Left ventricle myocardium inferior (tissue), 1 donor: ENCODE data around the gene GALNT4. TPM values are rescaled to one million over a fixed set of nuclear protein-coding genes. Genes with fewer than 3 reads are reported as not detected.

ENCODE experiments used
- DNase-seq: peaks from one replicate; pipeline ENCODE4 v3.0.0-alpha.2; 2020
- H3K27ac ChIP-seq: fragments of 200-600 bp; replicated peaks from 2 replicates; pipeline ENCODE4 v1.8.0; 2021
- H3K27me3 ChIP-seq: fragments of 200-600 bp; 2 replicates; pipeline ENCODE4 v1.8.0; 2021; ENCODE audit warnings: low read depth
- H3K36me3 ChIP-seq: fragments of 200-600 bp; 2 replicates; pipeline ENCODE4 v1.8.0; 2021
- H3K4me1 ChIP-seq: fragments of 200-600 bp; 2 replicates; pipeline ENCODE4 v1.8.0; 2021
- H3K4me3 ChIP-seq: fragments of 200-600 bp; 2 replicates; pipeline ENCODE4 v1.8.0; 2021; ENCODE audit warnings: mild to moderate bottlenecking, moderate library complexity
- H3K9me3 ChIP-seq: fragments of 200-600 bp; replicated peaks from 2 replicates; pipeline ENCODE4 v1.8.0; 2021
- intact Hi-C: fragments of 100-400 bp; cut with micrococcal nuclease; formaldehyde crosslinking; loops from one replicate; pipeline ENCODE4 v1.11.0; 2022
- total RNA-seq: library from RNA; stranded (reverse); fragmentation: NEBNext Ultra II Directional; extraction: Animal tissue kit (Norgen Biotek cat#: 25700); gene quantifications from one replicate; pipeline ENCODE4 v1.2.1, GENCODE V29; 2021
- TF ChIP-seq, protein P1 (sequence below): fragments of 200-600 bp; IDR thresholded peaks from 2 replicates; pipeline ENCODE4 v1.8.0; 2021; ENCODE audit warnings: antibody characterized with exemption, mild to moderate bottlenecking, borderline replicate concordance
- donor health status: DM: no; HTN: yes; CAD: no; lungs with severe emphysema.

The GALNT4 gene
- total RNA-seq, 1 donor from 2014 or later: 2.1 TPM

DNA sequence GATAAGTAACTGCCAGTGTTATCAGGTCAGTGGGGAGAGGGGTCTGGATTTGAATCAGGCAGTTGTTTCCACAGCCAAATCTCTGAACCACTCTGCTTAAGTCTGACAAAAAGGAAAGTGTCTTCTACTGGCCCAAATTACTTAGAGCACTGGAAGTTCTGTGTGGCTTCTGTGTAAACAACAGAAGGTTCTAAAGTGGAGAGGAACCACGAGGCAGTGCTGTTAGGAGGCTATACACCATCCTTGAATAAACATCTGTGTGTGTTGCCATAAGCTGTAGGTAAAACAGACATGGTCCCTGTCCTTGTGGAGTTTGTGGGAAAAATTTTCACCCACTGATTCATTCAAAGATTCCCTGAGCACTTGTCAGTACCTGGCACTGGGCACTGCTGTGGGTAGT lies 50.0 kb downstream of the GALNT4 start:
- intact Hi-C loops: loop anchor here (5.0 kb wide), 1 partner anchor 53 kb away; the partner anchor contains the start of gene POC1B
- no peak overlapping the region for H3K4me3 ChIP-seq

More for the DNA sequence above, 50.0 kb downstream of the GALNT4 start:
- TF ChIP-seq, protein P1, sequence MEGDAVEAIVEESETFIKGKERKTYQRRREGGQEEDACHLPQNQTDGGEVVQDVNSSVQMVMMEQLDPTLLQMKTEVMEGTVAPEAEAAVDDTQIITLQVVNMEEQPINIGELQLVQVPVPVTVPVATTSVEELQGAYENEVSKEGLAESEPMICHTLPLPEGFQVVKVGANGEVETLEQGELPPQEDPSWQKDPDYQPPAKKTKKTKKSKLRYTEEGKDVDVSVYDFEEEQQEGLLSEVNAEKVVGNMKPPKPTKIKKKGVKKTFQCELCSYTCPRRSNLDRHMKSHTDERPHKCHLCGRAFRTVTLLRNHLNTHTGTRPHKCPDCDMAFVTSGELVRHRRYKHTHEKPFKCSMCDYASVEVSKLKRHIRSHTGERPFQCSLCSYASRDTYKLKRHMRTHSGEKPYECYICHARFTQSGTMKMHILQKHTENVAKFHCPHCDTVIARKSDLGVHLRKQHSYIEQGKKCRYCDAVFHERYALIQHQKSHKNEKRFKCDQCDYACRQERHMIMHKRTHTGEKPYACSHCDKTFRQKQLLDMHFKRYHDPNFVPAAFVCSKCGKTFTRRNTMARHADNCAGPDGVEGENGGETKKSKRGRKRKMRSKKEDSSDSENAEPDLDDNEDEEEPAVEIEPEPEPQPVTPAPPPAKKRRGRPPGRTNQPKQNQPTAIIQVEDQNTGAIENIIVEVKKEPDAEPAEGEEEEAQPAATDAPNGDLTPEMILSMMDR: no peak
- no peaks in the 10 kb centered on the region for H3K4me1 ChIP-seq
- no peak for DNase-seq
- H3K27ac ChIP-seq: no peak overlapping the region
- H3K27me3 ChIP-seq: no peaks in the 10 kb centered on the region
- no peaks in the 10 kb centered on the region for H3K36me3 ChIP-seq
- H3K9me3 ChIP-seq: no peaks in the 10 kb centered on the region

Other genes starting within 250 kb of the GALNT4 start
- gene DUSP6, start 172.3 kb downstream of the GALNT4 start, total RNA-seq: 16.1 TPM
- 8.6 TPM for gene POC1B, start 1.3 kb upstream of the GALNT4 start, total RNA-seq
- gene ATP2B1, start 184.0 kb upstream of the GALNT4 start, total RNA-seq: 10.7 TPM